Esophagus (tissue), 2 donors: ENCODE data around the gene ABHD4. TPM values are rescaled to one million over a fixed set of nuclear protein-coding genes. Genes with fewer than 3 reads are reported as not detected.

ENCODE experiments used
- H3K27ac ChIP-seq, 2 donors: one replicate each; pipeline ENCODE4 v1.5.1; 2013; ENCODE audit warnings: low read depth in 2 of 2, mild to moderate bottlenecking in 2 of 2, inconsistent platforms in 1 of 2, low read length in 1 of 2, moderate library complexity in 1 of 2
- H3K27me3 ChIP-seq, 2 donors: one replicate each; pipeline ENCODE4 v1.6.1; 2013; ENCODE audit warnings: low read length in 2 of 2, control low read depth in 1 of 2, mild to moderate bottlenecking in 1 of 2; ENCODE audit not compliant: insufficient read depth in 2 of 2, control insufficient read depth in 1 of 2
- H3K36me3 ChIP-seq, 2 donors: one replicate each; pipeline ENCODE4 v1.6.1; 2013; ENCODE audit warnings: low read length in 1 of 2; ENCODE audit not compliant: control insufficient read depth in 2 of 2, insufficient read depth in 2 of 2
- H3K4me1 ChIP-seq, 2 donors: one replicate each; pipeline ENCODE4 v1.6.1; 2013; ENCODE audit warnings: low read length in 1 of 2; ENCODE audit not compliant: control insufficient read depth in 2 of 2, insufficient read depth in 2 of 2
- H3K4me3 ChIP-seq, 2 donors: one replicate each; pipeline ENCODE4 v1.5.1; 2013; ENCODE audit warnings: low read length in 2 of 2, mild to moderate bottlenecking in 2 of 2, low read depth in 1 of 2, moderate library complexity in 1 of 2
- H3K9me3 ChIP-seq, 2 donors: one replicate each; pipeline ENCODE4 v1.6.1; 2013; ENCODE audit warnings: mild to moderate bottlenecking in 2 of 2, low read depth in 1 of 2, low read length in 1 of 2, moderate library complexity in 1 of 2; ENCODE audit not compliant: control insufficient read depth in 2 of 2, insufficient read depth in 1 of 2
- WGBS, 2 donors: extraction: QIAGEN DNeasy Blood & Tissue Kit; methylation state at CpG; one replicate each; pipeline ENCODE4 v1.1.7; 2013; 5-methylcytosine and 5-hydroxymethylcytosine counted together
- polyA plus RNA-seq, 2 donors: library from polyadenylated mRNA; stranded (reverse); fragments of 200-250 nt; gene quantifications; one replicate each; pipeline ENCODE4 v1.2.3, GENCODE V29; 2013
- donor health status: healthy with polysubstance abuse.
- donor health status: Bipolar disorder and iron deficiency.

Gene ABHD4
- polyA plus RNA-seq, 2 donors: 22.8 to 29.5 TPM

GRCh38 chr14:22554498-22555383, 43.4 kb upstream of the ABHD4 start:
- Histone ChIP-seq H3K27me3 (no peaks in the 10 kb centered on the region), H3K4me3 (no peak overlapping the region), H3K27ac (peak overlapping the region in 1 of 2 donors; percentile 30), H3K36me3 (no peaks in the 10 kb centered on the region), H3K9me3 (no peaks in the 10 kb centered on the region), H3K4me1 (peaks cover 2 to 6% of the 10 kb centered on the region in 2 donors)
- whole genome bisulfite sequencing, 2 donors: 80 to 85% methylated on average over 15 of the region's 15 CpGs

- peak overlapping the region; percentile 30 to 45 for H3K27ac ChIP-seq
- peaks cover 0 to 6% of the 10 kb centered on the region in 2 donors for H3K4me1 ChIP-seq
- no peaks in the 10 kb centered on the region for H3K27me3 ChIP-seq
- 71 to 73% methylated on average over 4 of the region's 4 CpGs for WGBS, 2 donors
- no peaks in the 10 kb centered on the region for H3K36me3 ChIP-seq
- H3K9me3 ChIP-seq: no peaks in the 10 kb centered on the region
- no peak overlapping the region for H3K4me3 ChIP-seq
Observed at GRCh38 chr14:22555384-22556011, 42.6 kb upstream of the ABHD4 start.

- 37 to 47% methylated on average over 28 of the region's 28 CpGs for WGBS, 2 donors
- peak overlapping the region in 1 of 2 donors; percentile 5 for H3K4me3 ChIP-seq
- peak overlapping the region; percentile 30 to 45 for H3K27ac ChIP-seq
- no peaks in the 10 kb centered on the region for H3K27me3 ChIP-seq
- H3K36me3 ChIP-seq: no peaks in the 10 kb centered on the region
- no peaks in the 10 kb centered on the region for H3K9me3 ChIP-seq
- peaks cover 0 to 6% of the 10 kb centered on the region in 2 donors for H3K4me1 ChIP-seq
Observed at GRCh38 chr14:22556021-22556989, 41.8 kb upstream of the ABHD4 start.

GRCh38 chr14:22556990-22557623, 41.0 kb upstream of the ABHD4 start:
- H3K4me1 ChIP-seq: peaks cover 0 to 9% of the 10 kb centered on the region in 2 donors
- WGBS, 2 donors: 5 to 6% methylated on average over 28 of the region's 28 CpGs

DNA sequence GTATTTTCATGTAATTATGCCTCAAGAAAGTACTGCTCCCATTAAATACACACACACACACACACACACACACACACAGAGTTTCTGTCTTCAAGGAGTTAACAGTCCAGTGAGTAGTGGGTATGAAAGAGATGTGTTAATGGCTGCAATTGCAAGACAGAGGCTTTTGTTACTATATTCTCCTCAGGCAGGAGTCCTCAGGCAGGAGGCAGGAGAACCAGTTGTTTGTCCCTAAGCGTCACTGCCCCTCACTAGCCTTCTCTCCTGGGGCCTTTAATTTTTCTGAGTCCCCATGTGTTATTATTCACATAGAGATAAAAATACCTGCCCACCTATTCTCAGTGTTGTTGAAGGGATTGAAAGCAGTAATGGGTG, 40.3 kb upstream of the ABHD4 start:
- H3K4me1 ChIP-seq: peaks cover 0 to 9% of the 10 kb centered on the region in 2 donors
- no peak overlapping the region for H3K4me3 ChIP-seq
- WGBS, 2 donors: 80 to 85% methylated on average over 1 of the region's 1 CpG
- H3K36me3 ChIP-seq: no peaks in the 10 kb centered on the region
- H3K27ac ChIP-seq: peak overlapping the region in 1 of 2 donors; percentile 66
- H3K27me3 ChIP-seq: no peaks in the 10 kb centered on the region
- no peaks in the 10 kb centered on the region for H3K9me3 ChIP-seq

More at GRCh38 chr14:22556990-22557623, 41.0 kb upstream of the ABHD4 start:
- Histone ChIP-seq H3K9me3 (no peaks in the 10 kb centered on the region), H3K4me3 (peak overlapping the region in 1 of 2 donors; percentile 5), H3K36me3 (no peaks in the 10 kb centered on the region), H3K27ac (peak overlapping the region; percentile 13 to 45), H3K27me3 (no peaks in the 10 kb centered on the region)

DNA sequence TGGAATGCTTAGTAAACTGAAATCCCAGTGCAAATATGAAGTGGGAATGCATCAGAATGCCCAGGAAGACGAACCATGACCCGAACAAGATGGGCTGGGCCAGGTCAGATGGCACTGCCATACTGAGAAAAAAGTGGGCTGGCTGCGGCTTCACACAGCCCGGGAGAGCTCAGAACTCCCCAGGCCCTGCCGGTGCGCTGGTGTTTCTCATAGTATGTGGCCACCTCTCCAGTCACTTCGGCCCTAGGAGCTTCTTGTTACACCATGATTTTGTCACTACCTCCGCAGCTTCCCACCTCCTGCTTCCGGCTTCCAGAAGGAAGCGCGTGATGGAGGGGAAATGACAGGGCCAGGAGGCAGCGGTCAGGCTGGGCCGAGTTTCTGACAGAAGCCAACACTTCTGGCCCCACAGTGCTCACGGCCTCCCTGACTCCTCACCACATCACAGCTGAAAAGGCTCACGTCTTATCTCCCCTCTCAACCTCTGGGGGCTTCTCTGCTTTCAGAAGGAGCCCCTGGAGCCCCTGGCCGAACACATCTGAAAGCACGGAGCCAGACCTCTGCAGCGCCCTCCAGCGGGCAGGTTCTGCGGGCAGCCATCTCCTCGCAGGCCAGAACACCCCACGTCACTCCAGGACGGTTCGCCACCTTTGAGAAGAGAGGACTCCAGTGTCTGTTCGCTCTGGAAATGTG, 39.7 kb upstream of the ABHD4 start:
- Histone ChIP-seq H3K27ac (peak overlapping the region; percentile 66), H3K4me1 (peaks cover 0 to 9% of the 10 kb centered on the region in 2 donors), H3K9me3 (no peaks in the 10 kb centered on the region), H3K36me3 (no peaks in the 10 kb centered on the region), H3K4me3 (no peak overlapping the region), H3K27me3 (no peaks in the 10 kb centered on the region)
- WGBS, 2 donors: 69 to 72% methylated on average over 25 of the region's 25 CpGs

- H3K27me3 ChIP-seq: no peaks in the 10 kb centered on the region
- H3K4me1 ChIP-seq: peaks cover 0 to 9% of the 10 kb centered on the region in 2 donors
- H3K4me3 ChIP-seq: no peak overlapping the region
- peak overlapping the region in 1 of 2 donors; percentile 66 for H3K27ac ChIP-seq
- 68 to 86% methylated on average over 1 of the region's 1 CpG for WGBS, 2 donors
- H3K9me3 ChIP-seq: no peaks in the 10 kb centered on the region
- H3K36me3 ChIP-seq: no peaks in the 10 kb centered on the region
Observed at GRCh38 chr14:22559041-22559440, 39.1 kb upstream of the ABHD4 start.

GRCh38 chr14:22560662-22561365, 37.3 kb upstream of the ABHD4 start:
- H3K36me3 ChIP-seq: no peaks in the 10 kb centered on the region
- H3K4me3 ChIP-seq: no peak overlapping the region
- H3K27me3 ChIP-seq: no peaks in the 10 kb centered on the region
- WGBS, 2 donors: 41 to 50% methylated on average over 13 of the region's 13 CpGs
- H3K27ac ChIP-seq: peak overlapping the region; percentile 41 to 56
- H3K4me1 ChIP-seq: peaks cover 0 to 12% of the 10 kb centered on the region in 2 donors
- no peaks in the 10 kb centered on the region for H3K9me3 ChIP-seq
